HCT116 (cell line): ENCODE data around the gene AGTPBP1. TPM values are rescaled to one million over a fixed set of nuclear protein-coding genes. Genes with fewer than 3 reads are reported as not detected.

ENCODE experiments used
- ATAC-seq: fragments of 200-7000 bp; cut with Tn5 transposase; 2 replicates; pipeline ENCODE4 v1.9.1; 2020; ENCODE audit warnings: mild to moderate bottlenecking, moderate library complexity
- BruUV-seq: library from RNA; stranded (reverse); fragments of 400-500 nt; replicated peaks from 2 replicates; lab custom pipeline; 2021; lab: Mats Ljungman, UMichigan
- CTCF ChIA-PET: fragments of 300-600 bp; sonication (Branson Sonifier 250); formaldehyde crosslinking; loops from one replicate; lab custom pipeline; 2021; ENCODE audit warnings: antibody characterized with exemption; lab: Charles Lee
- POLR2A ChIA-PET: fragments of 300-600, 350-600 bp; sonication (Branson Sonifier 250); formaldehyde crosslinking; loops from one replicate; lab custom pipeline; 2021; ENCODE audit warnings: antibody characterized with exemption; lab: Charles Lee
- RAD21 ChIA-PET, 2 experiments: fragments of 300-600 bp; sonication (Branson Sonifier 250); formaldehyde crosslinking; loops; one replicate each; lab custom pipeline; 2023; ENCODE audit warnings: low total read pairs in 2 of 2; ENCODE audit not compliant: uncharacterized antibody in 2 of 2, unreplicated experiment in 2 of 2, low non-redundant PET in 1 of 2; lab: Charles Lee
- DNase-seq: peaks from one replicate; pipeline ENCODE4 v3.0.0-alpha.2; 2010; ENCODE audit warnings: low read depth, low spot score
- H2AFZ ChIP-seq: fragments of 200-600 bp; shearing (Covaris generic), sonication (generic); 2 replicates; pipeline ENCODE4 v1.6.1; 2017; ENCODE audit warnings: low read depth, mixed run types, mixed read lengths, antibody characterized with exemption, low read length; ENCODE audit not compliant: poor library complexity, severe bottlenecking
- H3K27ac ChIP-seq: 2 replicates; pipeline ENCODE4 v1.5.1; 2012; ENCODE audit warnings: low read depth, low read length
- H3K27me3 ChIP-seq: fragments of 200-600 bp; sonication (generic); 2 replicates; pipeline ENCODE4 v1.6.1; 2016; ENCODE audit warnings: mixed run types, low read length, mixed read lengths; ENCODE audit not compliant: insufficient read depth
- H3K36me3 ChIP-seq, 2 experiments: fragments of 200-500 bp in 1 of 2; fragments of 200-600 bp in 1 of 2; sonication (Bioruptor generic) in 1 of 2; sonication (generic) in 1 of 2; 2 replicates each; pipeline versions ENCODE4 v1.5.1 to v1.6.1; 2014 to 2016; ENCODE audit warnings: low read length in 2 of 2, inconsistent platforms in 1 of 2, mixed read lengths in 1 of 2, mixed run types in 1 of 2; ENCODE audit not compliant: insufficient read depth in 2 of 2, control insufficient read depth in 1 of 2
- H3K4me1 ChIP-seq, 2 experiments: fragments of 200-600 bp in 1 of 2; sonication (generic) in 1 of 2; 2 replicates each; pipeline versions ENCODE4 v1.5.1 to v1.6.1; 2012 to 2017; ENCODE audit warnings: low read length in 2 of 2, inconsistent platforms in 1 of 2, mild to moderate bottlenecking in 1 of 2, mixed read lengths in 1 of 2, mixed run types in 1 of 2, moderate library complexity in 1 of 2; ENCODE audit not compliant: insufficient read depth in 2 of 2, control insufficient read depth in 1 of 2
- H3K4me2 ChIP-seq: fragments of 200-600 bp; sonication (generic); 2 replicates; pipeline ENCODE4 v1.6.1; 2017; ENCODE audit warnings: mixed run types, low read length, mixed read lengths
- H3K4me3 ChIP-seq, 2 experiments: fragments of 200-600 bp in 1 of 2; sonication (generic) in 1 of 2; replicated peaks in 1 of 2; 2 replicates each; pipeline ENCODE4 v1.5.1; 2011 to 2016; ENCODE audit warnings: low read length in 2 of 2, control low read depth in 1 of 2, low read depth in 1 of 2, mild to moderate bottlenecking in 1 of 2, mixed read lengths in 1 of 2, mixed run types in 1 of 2
- H3K79me2 ChIP-seq: fragments of 200-600 bp; sonication (generic); 2 replicates; pipeline ENCODE4 v1.6.1; 2017; ENCODE audit warnings: mild to moderate bottlenecking, mixed run types, low read length, moderate library complexity, mixed read lengths; ENCODE audit not compliant: insufficient read depth
- H3K9ac ChIP-seq: fragments of 200-600 bp; sonication (generic); 2 replicates; pipeline ENCODE4 v1.6.1; 2016; ENCODE audit warnings: low read length, mixed read lengths
- H3K9me2 ChIP-seq: fragments of 200-600 bp; sonication (generic), shearing (Covaris generic); 2 replicates; pipeline ENCODE4 v1.6.1; 2017; ENCODE audit warnings: mixed run types, mild to moderate bottlenecking, moderate library complexity; ENCODE audit not compliant: insufficient read depth
- H3K9me3 ChIP-seq, 2 experiments: fragments of 200-500 bp in 1 of 2; fragments of 200-600 bp in 1 of 2; sonication (Bioruptor generic) in 1 of 2; sonication (generic) in 1 of 2; 2 replicates each; pipeline ENCODE4 v1.6.1; 2014 to 2017; ENCODE audit warnings: low read length in 2 of 2, mixed read lengths in 2 of 2, inconsistent platforms in 1 of 2, low read depth in 1 of 2, mild to moderate bottlenecking in 1 of 2, mixed run types in 1 of 2, moderate library complexity in 1 of 2; ENCODE audit not compliant: control insufficient read depth in 1 of 2, insufficient read depth in 1 of 2
- H4K20me1 ChIP-seq: fragments of 200-600 bp; sonication (generic), shearing (Covaris generic); 2 replicates; pipeline ENCODE4 v1.6.1; 2017; ENCODE audit warnings: mixed run types, mild to moderate bottlenecking, moderate library complexity; ENCODE audit not compliant: insufficient read depth
- ATF3 ChIP-seq: IDR thresholded peaks from 2 replicates; pipeline ENCODE4 v1.6.1; 2012
- CBX3 ChIP-seq: IDR thresholded peaks from 2 replicates; pipeline ENCODE4 v1.6.1; 2012; ENCODE audit warnings: low read depth
- CEBPB ChIP-seq: IDR thresholded peaks from 2 replicates; pipeline ENCODE4 v1.6.1; 2012; ENCODE audit warnings: low read depth
- ELF1 ChIP-seq: IDR thresholded peaks from 2 replicates; pipeline ENCODE4 v1.6.1; 2012; ENCODE audit warnings: low read depth, borderline replicate concordance
- EZH2 ChIP-seq: fragments of 200-600 bp; sonication (generic); IDR thresholded peaks from 2 replicates; pipeline ENCODE4 v1.6.1; 2017; ENCODE audit warnings: antibody characterized with exemption, mixed run types
- EZH2phosphoT487 ChIP-seq: fragments of 200-600 bp; IDR thresholded peaks from 2 replicates; pipeline ENCODE4 v1.6.1; 2018; ENCODE audit warnings: antibody characterized with exemption, borderline replicate concordance
- FOSL1 ChIP-seq: IDR thresholded peaks from 2 replicates; pipeline ENCODE4 v1.6.1; 2012; ENCODE audit warnings: low read depth
- JUND ChIP-seq: IDR thresholded peaks from 2 replicates; pipeline ENCODE4 v1.6.1; 2012
- POLR2A ChIP-seq: IDR thresholded peaks from 2 replicates; pipeline ENCODE4 v1.7.0; 2011; ENCODE audit warnings: borderline replicate concordance; ENCODE audit not compliant: insufficient read depth, insufficient read length; ENCODE audit errors: extremely low read depth
- POLR2AphosphoS5 ChIP-seq: IDR thresholded peaks from 2 replicates; pipeline ENCODE4 v1.6.1; 2011; ENCODE audit warnings: mild to moderate bottlenecking, low read depth, low read length, moderate library complexity
- REST ChIP-seq: IDR thresholded peaks from 2 replicates; pipeline ENCODE4 v1.6.1; 2012; ENCODE audit warnings: low read depth
- SP1 ChIP-seq: IDR thresholded peaks from 2 replicates; pipeline ENCODE4 v1.6.1; 2012; ENCODE audit warnings: low read depth
- SRF ChIP-seq: IDR thresholded peaks from 2 replicates; pipeline ENCODE4 v1.6.1; 2012; ENCODE audit warnings: low read depth
- TCF7L2 ChIP-seq: IDR thresholded peaks from 2 replicates; pipeline ENCODE4 v1.7.0; 2011; ENCODE audit warnings: borderline replicate concordance, inconsistent platforms; ENCODE audit not compliant: insufficient read depth, insufficient read length; ENCODE audit errors: extremely low read depth
- ZBTB33 ChIP-seq: IDR thresholded peaks from 2 replicates; pipeline ENCODE4 v1.6.1; 2011; ENCODE audit warnings: mild to moderate bottlenecking, low read length, moderate library complexity; ENCODE audit not compliant: insufficient replicate concordance; ENCODE audit errors: extremely low read depth
- ZFX ChIP-seq: fragments of 450-650 bp; IDR thresholded peaks from 2 replicates; pipeline ENCODE4 v1.6.1; 2017
- ZNF274 ChIP-seq: fragments of 200-500 bp; sonication (Bioruptor generic); IDR thresholded peaks from 2 replicates; pipeline ENCODE4 v1.6.1; 2014; ENCODE audit warnings: mild to moderate bottlenecking, low read depth, low read length, inconsistent platforms
- intact Hi-C: fragments of 100-400 bp; cut with micrococcal nuclease; formaldehyde crosslinking; loops from 2 replicates; pipeline ENCODE4 v1.10.0; 2022
- total RNA-seq: library from RNA; stranded (reverse); gene quantifications from one replicate; pipeline ENCODE4 v1.2.1, GENCODE V29; 2021; ENCODE audit not compliant: unreplicated experiment

AGTPBP1 gene
- total RNA-seq, 1 experiment from 2014 or later: 17.4 TPM

GRCh38 chr9:85617141-85617670, 124.5 kb downstream of the AGTPBP1 start:
- DNase-seq (no peak), ATAC-seq (no peak)
- H4K20me1 ChIP-seq: no peaks in the 10 kb centered on the region
- H2AFZ ChIP-seq: no peak overlapping the region
- no peaks in the 10 kb centered on the region for H3K4me1 ChIP-seq
- no TSS peak for BruUV-seq
- no peak overlapping the region for H3K4me3 ChIP-seq
- no peaks in the 10 kb centered on the region for H3K9me2 ChIP-seq
- POLR2A ChIA-PET: no interaction called here
- H3K27ac ChIP-seq: no peak overlapping the region
- no peaks in the 10 kb centered on the region for H3K9me3 ChIP-seq
- no peaks in the 10 kb centered on the region for H3K79me2 ChIP-seq
- intact Hi-C loops: loop anchor here (10.0 kb wide), 4 partner anchors 168 to 1222 kb away; no protein-coding TSS in a partner anchor
- H3K36me3 ChIP-seq: no peaks in the 10 kb centered on the region
- no peak overlapping the region for H3K4me2 ChIP-seq
- CTCF ChIA-PET: no interaction called here
- H3K9ac ChIP-seq: no peak overlapping the region
- RAD21 ChIA-PET: no interaction called here
- TF ChIP-seq ZNF274: no peak
- no peak for TF ChIP-seq SRF
- TF ChIP-seq POLR2A: no peak
- no peak for TF ChIP-seq FOSL1
- no peak for TF ChIP-seq ELF1
- no peak for TF ChIP-seq SP1
- TF ChIP-seq CEBPB: no peak
- no peak for TF ChIP-seq JUND
- TF ChIP-seq CBX3: no peak
- TF ChIP-seq REST: no peak
- no peak for TF ChIP-seq ZBTB33
- no peak for TF ChIP-seq EZH2
- TF ChIP-seq POLR2AphosphoS5: no peak
- no peak for TF ChIP-seq ZFX
- no peak for TF ChIP-seq EZH2phosphoT487
- no peak for TF ChIP-seq TCF7L2
- no peak for TF ChIP-seq ATF3
- TF ChIP-seq, all 23 proteins: peak for 0
- no peaks in the 10 kb centered on the region for H3K27me3 ChIP-seq
